Activated CD4-positive, alpha-beta memory T cell treated with anti-CD3 and anti-CD28 coated beads for 36 hours (primary cell): ENCODE results near the gene TTLL6. TPM values are rescaled to one million over a fixed set of nuclear protein-coding genes. Genes with fewer than 3 reads are reported as not detected.

Experiments
- CTCF ChIA-PET: fragments of 350-600 bp; sonication (Branson Sonifier 250); formaldehyde crosslinking; loops from one replicate; lab custom pipeline; 2021; ENCODE audit warnings: antibody characterized with exemption, inconsistent platforms; lab: Charles Lee
- POLR2A ChIA-PET: fragments of 350-600 bp; sonication (Branson Sonifier 250); formaldehyde crosslinking; loops from one replicate; lab custom pipeline; 2021; ENCODE audit warnings: antibody characterized with exemption; lab: Charles Lee
- DNase-seq: peaks from one replicate; pipeline ENCODE4 v3.0.0-alpha.2; 2020
- H3K27ac Mint-ChIP-seq: one replicate; pipeline ENCODE4 v1.8.0; 2021; ENCODE audit warnings: mixed read lengths
- H3K27me3 Mint-ChIP-seq: one replicate; pipeline ENCODE4 v1.8.0; 2021; ENCODE audit warnings: mixed read lengths
- H3K36me3 Mint-ChIP-seq: one replicate; pipeline ENCODE4 v1.8.0; 2021; ENCODE audit warnings: mixed read lengths
- H3K4me1 Mint-ChIP-seq: one replicate; pipeline ENCODE4 v1.8.0; 2021; ENCODE audit warnings: low read depth, mixed read lengths
- H3K4me3 Mint-ChIP-seq: one replicate; pipeline ENCODE4 v1.8.0; 2021; ENCODE audit warnings: mild to moderate bottlenecking, mixed read lengths
- H3K9me3 Mint-ChIP-seq: one replicate; pipeline ENCODE4 v1.8.0; 2021; ENCODE audit warnings: mixed read lengths
- intact Hi-C: fragments of 100-400 bp; cut with micrococcal nuclease; formaldehyde crosslinking; loops from one replicate; pipeline ENCODE4 v1.15.1; 2023
- total RNA-seq, 2 experiments: library from RNA; stranded (reverse); gene quantifications; one replicate each; pipeline ENCODE4 v1.2.3, GENCODE V29; 2021

TTLL6 gene
- total RNA-seq, 2 experiments from 2014 or later = not detected

DNA sequence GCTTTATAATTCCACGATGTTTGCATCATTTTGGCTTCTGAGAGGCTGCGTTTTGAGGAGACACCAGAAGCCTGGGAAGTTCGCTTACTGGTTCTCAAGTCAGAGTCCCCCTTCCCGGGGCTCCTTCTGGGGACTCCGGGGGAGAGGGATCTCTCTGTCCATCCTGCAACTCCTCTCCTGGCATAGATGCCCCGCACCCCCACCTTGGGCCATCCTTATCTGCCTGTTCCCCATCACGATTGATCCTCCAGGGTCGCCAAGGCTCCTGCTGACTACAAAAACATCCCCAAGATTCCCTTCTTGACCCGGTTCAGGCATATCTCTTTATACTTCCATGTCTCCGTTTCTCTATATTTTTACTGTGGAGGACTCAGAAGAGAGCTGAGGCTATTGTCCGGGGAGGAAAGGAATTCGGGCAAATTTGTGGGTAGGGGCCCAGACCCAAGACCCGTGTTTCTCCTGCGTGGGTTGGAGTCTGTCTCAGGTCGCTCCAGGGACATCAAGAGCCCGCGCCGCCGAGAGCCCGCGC is 70.0 kb downstream of the TTLL6 start:
- H3K9me3 Mint-ChIP-seq = no peaks in the 10 kb centered on the region
- POLR2A ChIA-PET = no interaction called here
- H3K4me3 Mint-ChIP-seq = no peak overlapping the region
- H3K4me1 Mint-ChIP-seq = peaks cover 2% of the 10 kb centered on the region
- peaks cover 76% of the 10 kb centered on the region for H3K27me3 Mint-ChIP-seq
- CTCF ChIA-PET = no interaction called here
- no peak for DNase-seq
- intact Hi-C loops = no loop called here
- no peak overlapping the region for H3K27ac Mint-ChIP-seq
- H3K36me3 Mint-ChIP-seq = no peaks in the 10 kb centered on the region

DNA sequence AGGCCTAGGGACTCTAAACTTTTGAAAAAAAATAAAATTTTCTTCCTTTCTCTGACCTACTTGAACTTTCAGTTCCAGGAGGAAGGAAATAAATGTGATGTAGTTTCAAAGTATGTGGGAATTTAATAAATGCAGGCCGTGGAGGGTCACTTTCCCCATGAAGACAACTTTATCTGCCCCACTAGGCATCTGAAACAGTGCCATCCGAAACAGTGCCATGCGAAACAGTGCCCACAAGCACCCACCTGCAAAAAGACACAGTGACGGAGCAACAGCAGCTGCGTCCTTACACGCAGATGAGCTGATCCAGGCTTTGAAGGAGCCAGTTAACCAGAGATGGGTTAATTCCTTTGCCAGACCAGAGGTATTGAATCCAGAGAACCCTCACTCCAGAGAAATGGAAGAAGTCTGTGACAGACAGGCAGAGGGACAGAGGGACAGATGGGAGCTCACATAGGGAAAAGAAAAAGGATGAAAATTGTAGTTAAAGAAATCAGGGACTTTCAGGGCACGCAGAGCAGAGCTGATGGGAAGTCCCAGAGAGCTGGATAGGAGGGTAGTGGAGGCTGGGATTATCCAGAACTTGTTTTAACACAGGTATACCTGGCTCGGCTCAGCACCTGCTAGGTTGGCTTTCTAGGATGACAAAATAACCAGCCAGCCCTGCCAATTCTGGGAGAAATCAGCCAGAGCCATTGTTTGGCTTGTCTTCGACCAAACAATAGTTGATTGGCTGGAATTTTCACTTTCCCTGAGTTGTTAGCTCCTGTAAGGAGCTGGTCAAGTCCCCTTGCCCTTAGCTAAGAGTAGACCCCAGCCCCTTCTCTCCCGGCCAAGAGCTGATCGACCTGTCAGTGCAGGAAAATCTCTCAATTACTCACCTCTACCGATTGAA is 71.4 kb downstream of the TTLL6 start:
- intact Hi-C loops = no loop called here
- H3K27me3 Mint-ChIP-seq = peaks cover 75% of the 10 kb centered on the region
- H3K36me3 Mint-ChIP-seq = no peaks in the 10 kb centered on the region
- no peak overlapping the region for H3K4me3 Mint-ChIP-seq
- H3K4me1 Mint-ChIP-seq = peaks cover 2% of the 10 kb centered on the region
- no peak overlapping the region for H3K27ac Mint-ChIP-seq
- no peaks in the 10 kb centered on the region for H3K9me3 Mint-ChIP-seq
- CTCF ChIA-PET = interaction anchor here (0.8 to 3.6 kb wide), 4 partner anchors 21 to 133 kb away, joined by 3 to 34 read pairs (median 6); partner anchors contain the start of genes PRAC1 and PRAC2
- DNase-seq = no peak
- POLR2A ChIA-PET = interaction anchor here (1.1 kb wide), 1 partner anchor 27 kb away, joined by 3 read pairs; no protein-coding TSS in a partner anchor

DNA sequence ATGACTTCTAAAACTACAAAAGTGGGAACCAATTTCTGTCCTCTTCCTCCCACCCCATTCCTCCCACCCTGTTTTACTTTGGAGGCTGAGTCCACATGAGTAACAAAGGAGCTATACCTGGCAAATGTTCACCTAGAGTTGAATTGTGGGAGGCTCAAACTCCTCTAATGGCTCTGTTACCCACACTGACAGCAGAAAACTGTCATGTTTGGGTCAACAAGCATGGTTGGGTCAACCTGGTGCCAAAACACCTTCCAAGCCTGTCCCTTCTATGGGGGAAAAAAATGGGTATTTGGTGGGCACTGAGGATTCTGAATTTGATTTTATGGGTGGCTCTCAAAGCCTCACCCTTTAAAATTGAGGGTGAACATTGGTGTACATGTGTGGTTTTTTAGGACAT is 76.5 kb downstream of the TTLL6 start:
- no peak for DNase-seq
- intact Hi-C loops = no loop called here
- Mint-ChIP-seq H3K4me3 (no peak overlapping the region), H3K4me1 (peaks cover 5% of the 10 kb centered on the region), H3K27me3 (peaks cover 81% of the 10 kb centered on the region), H3K36me3 (no peaks in the 10 kb centered on the region), H3K9me3 (no peaks in the 10 kb centered on the region), H3K27ac (no peak overlapping the region)
- POLR2A ChIA-PET = no interaction called here
- CTCF ChIA-PET = interaction anchor here (1.1 to 1.3 kb wide), 2 partner anchors 62 to 138 kb away, joined by 3 read pairs; no protein-coding TSS in a partner anchor

DNA sequence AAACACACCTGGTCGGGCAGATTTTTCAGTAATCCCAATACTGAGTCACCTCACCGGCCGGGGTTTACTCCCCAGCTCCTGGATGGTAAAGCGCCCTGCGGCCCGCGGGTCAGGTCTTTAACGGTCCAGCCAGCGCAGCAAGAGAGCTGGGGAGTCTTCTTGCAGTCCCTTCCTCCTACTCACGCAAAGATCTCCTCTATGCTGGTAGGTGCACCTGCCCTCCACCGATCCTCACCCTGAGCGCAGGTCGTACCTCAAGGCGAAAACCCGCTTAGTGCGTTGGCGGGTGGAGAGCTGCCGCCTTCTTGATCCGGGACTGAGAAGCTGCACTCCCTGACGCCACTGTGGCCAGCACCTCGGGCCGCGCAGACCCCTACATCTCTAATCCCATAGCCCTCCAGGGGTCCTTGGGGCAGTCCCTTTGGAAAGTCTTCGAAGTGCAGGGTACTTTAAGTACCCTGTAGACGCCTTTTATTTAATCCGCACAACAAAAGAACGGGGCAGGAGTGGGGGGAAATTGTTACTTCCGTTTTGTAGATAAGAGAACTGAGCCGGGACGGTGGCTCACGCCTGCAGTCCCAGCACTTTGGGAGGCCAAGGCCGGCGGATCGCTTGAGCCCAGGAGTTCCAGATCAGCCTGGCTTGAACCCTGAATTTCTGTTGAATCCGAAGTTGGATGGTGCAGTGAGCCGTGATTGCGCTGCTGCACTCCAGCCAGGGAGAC is 78.1 kb downstream of the TTLL6 start:
- peaks cover 89% of the 10 kb centered on the region for H3K27me3 Mint-ChIP-seq
- no peak overlapping the region for H3K27ac Mint-ChIP-seq
- POLR2A ChIA-PET = no interaction called here
- peaks cover 8% of the 10 kb centered on the region for H3K4me1 Mint-ChIP-seq
- intact Hi-C loops = no loop called here
- H3K4me3 Mint-ChIP-seq = peak overlapping the region; percentile 29
- H3K9me3 Mint-ChIP-seq = no peaks in the 10 kb centered on the region
- no peaks in the 10 kb centered on the region for H3K36me3 Mint-ChIP-seq
- DNase-seq = no peak
- CTCF ChIA-PET = interaction anchor here (0.6 to 2.5 kb wide), 7 partner anchors 13 to 1257 kb away, joined by 3 to 8 read pairs (median 6); no protein-coding TSS in a partner anchor

DNA sequence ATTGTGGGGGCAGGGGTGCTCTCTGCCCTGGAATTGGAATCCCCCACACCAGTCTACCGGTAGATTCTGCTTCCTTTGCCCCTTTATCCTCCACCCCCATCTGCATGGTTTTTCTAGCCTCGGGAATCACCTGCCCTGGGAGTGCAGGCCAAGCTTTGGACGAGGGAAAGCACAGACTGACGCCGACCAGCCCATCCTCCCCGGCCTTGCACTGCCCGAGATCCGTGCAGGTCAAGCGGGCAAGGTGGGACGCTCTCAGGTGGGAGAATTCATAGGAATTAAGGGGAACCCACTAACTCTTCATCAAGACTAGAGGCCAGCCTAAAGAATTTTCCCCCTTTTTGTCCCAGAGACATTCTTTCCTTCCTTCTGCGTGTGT is 78.6 kb downstream of the TTLL6 start:
- DNase-seq = no peak
- no peaks in the 10 kb centered on the region for H3K36me3 Mint-ChIP-seq
- peaks cover 89% of the 10 kb centered on the region for H3K27me3 Mint-ChIP-seq
- CTCF ChIA-PET = interaction anchor here (0.6 to 2.5 kb wide), 9 partner anchors 13 to 1258 kb away, joined by 3 to 10 read pairs (median 7); no protein-coding TSS in a partner anchor
- intact Hi-C loops = no loop called here
- no peak overlapping the region for H3K27ac Mint-ChIP-seq
- peaks cover 14% of the 10 kb centered on the region for H3K4me1 Mint-ChIP-seq
- H3K9me3 Mint-ChIP-seq = no peaks in the 10 kb centered on the region
- no peak overlapping the region for H3K4me3 Mint-ChIP-seq
- POLR2A ChIA-PET = no interaction called here

DNA sequence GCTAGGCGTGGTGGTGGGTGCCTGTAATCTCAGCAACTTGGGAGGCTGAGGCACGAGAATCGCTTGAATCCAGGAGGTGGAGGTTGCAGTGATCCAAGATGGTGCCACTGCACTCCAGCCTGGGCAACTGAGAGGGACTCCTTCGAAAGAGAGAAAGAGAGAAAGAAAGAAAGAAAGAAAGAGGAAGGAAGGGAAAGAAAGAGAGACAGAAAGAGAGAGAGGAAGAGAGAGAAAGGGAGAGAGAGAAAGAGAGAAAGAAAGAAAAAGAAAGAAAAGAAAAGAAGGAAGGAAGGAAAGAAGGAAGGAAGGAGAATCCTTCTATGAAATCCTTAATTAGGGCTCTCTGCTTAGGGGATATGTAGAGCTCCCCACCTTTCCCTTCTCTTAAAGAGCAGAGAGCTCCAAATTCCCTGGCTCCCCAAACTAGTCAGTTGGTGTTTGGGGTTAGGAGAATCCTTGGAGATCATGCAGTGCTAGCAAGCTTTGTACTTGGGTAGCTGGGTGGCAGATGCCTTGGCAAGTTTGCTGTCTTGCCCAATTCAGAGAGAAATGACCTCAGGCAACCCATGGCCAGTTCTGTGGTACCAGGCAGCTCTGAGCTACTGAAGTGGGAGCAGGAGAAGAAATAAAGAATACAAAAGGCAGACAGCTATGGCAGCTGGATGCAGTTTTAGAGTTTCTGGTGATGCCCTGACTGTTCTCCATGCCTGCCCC is 79.5 kb downstream of the TTLL6 start:
- Mint-ChIP-seq H3K9me3 (no peaks in the 10 kb centered on the region), H3K27me3 (peaks cover 86% of the 10 kb centered on the region), H3K36me3 (no peaks in the 10 kb centered on the region), H3K4me1 (peaks cover 20% of the 10 kb centered on the region), H3K4me3 (no peak overlapping the region), H3K27ac (no peak overlapping the region)
- intact Hi-C loops = no loop called here
- POLR2A ChIA-PET = no interaction called here
- no peak for DNase-seq
- CTCF ChIA-PET = interaction anchor here (1.2 to 2.5 kb wide), 7 partner anchors 12 to 119 kb away, joined by 3 to 10 read pairs (median 7); no protein-coding TSS in a partner anchor

DNA sequence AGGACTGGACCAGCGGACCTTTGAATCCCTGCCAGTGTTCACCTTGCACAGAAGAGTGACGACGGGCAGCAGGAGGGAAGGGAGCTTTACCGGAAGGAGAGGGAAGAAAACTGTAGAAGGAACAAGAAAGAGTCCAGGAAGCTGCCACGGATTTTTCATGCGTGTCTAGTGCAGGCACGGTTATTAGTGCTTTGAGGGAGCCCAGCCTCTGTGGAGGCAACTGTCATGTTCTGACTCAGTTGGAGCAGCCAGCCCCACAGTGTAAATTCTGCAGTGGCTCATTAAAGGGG is 82.0 kb downstream of the TTLL6 start:
- intact Hi-C loops = no loop called here
- H3K27ac Mint-ChIP-seq = no peak overlapping the region
- no peak overlapping the region for H3K4me3 Mint-ChIP-seq
- no peak for DNase-seq
- ChIA-PET POLR2A (no interaction called here), CTCF (interaction anchor here (0.7 to 3.2 kb wide), 2 partner anchors 11 to 57 kb away, joined by 4 to 24 read pairs; no protein-coding TSS in a partner anchor)
- H3K36me3 Mint-ChIP-seq = no peaks in the 10 kb centered on the region
- H3K9me3 Mint-ChIP-seq = no peaks in the 10 kb centered on the region
- H3K4me1 Mint-ChIP-seq = peaks cover 20% of the 10 kb centered on the region
- peaks cover 88% of the 10 kb centered on the region for H3K27me3 Mint-ChIP-seq

DNA sequence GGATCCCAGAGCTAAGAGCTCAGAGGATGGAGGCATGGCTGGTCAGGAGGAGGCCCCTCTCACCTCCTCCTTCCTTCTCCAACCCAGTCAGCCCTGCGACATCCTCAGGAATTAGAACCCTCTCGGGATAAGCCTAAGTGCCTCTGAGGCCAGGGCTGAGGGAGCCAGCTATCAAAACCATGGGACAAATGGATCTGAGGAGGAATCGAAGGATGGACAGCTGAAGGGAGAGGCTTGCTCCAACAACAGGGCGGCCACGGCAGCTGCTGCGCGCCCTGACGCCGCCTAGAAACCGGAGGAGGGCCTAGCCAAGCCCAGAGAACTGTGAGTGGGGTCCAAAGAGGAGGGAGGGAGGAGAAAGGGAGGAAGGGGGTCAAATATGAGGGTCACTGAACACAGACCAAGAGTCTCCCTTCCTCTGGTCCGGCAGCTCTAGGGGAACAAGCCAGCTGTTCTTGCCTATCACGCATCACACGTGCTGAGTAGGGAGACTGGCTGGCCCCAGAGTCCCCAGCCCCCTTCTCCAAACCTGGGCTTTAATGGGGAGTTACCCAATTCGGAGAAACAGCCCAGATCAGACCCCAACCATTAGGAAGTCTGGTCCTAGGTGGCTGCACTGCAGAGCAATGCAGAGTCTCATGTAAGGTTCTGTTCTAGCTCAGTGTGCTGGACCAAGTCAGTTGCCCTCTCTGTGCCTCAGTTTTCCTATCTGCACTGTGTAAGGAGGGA is 82.5 kb downstream of the TTLL6 start:
- H3K9me3 Mint-ChIP-seq = no peaks in the 10 kb centered on the region
- H3K27me3 Mint-ChIP-seq = peaks cover 88% of the 10 kb centered on the region
- peaks cover 20% of the 10 kb centered on the region for H3K4me1 Mint-ChIP-seq
- H3K36me3 Mint-ChIP-seq = no peaks in the 10 kb centered on the region
- ChIA-PET POLR2A (no interaction called here), CTCF (interaction anchor here (0.7 to 3.2 kb wide), 2 partner anchors 10 to 56 kb away, joined by 3 to 24 read pairs; no protein-coding TSS in a partner anchor)
- H3K27ac Mint-ChIP-seq = no peak overlapping the region
- no peak overlapping the region for H3K4me3 Mint-ChIP-seq
- intact Hi-C loops = no loop called here
- DNase-seq = no peak

DNA sequence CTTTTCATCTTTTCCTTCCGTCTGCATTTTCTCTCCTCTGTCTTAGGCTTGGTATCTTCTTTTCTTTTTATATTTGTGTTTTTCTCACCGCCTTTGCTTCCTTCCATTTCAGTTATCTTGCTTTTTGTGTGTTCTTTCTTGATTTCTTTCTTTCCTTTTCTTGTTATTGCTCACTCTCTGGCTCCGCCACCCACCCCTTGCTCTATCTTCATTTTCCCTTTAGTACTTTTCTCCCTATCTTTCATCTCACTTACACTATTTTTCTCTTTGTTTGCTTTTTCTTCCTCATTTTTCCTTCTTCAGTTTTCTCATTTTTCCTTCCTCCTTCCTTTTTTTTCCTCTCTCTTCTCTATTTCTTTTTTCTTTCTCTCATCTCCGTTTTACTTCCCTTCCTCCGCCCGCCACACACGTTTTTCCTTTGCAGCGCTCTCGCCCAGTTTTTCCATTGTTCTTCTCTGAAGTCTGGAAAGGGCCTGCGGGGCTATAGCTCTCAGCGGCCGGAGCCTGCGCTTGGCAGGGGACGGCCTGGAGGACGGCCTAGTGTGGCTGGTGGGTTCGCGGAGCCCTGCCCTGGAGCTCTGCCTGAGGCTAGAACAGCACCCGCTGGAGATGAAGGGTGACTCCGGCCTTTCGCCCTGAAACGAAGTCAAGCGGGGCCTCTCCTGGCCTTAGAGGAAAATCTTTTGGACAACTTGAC is 83.2 kb downstream of the TTLL6 start:
- Mint-ChIP-seq H3K27ac (no peak overlapping the region), H3K4me1 (peaks cover 16% of the 10 kb centered on the region), H3K4me3 (no peak overlapping the region), H3K9me3 (no peaks in the 10 kb centered on the region), H3K27me3 (peaks cover 88% of the 10 kb centered on the region), H3K36me3 (no peaks in the 10 kb centered on the region)
- CTCF ChIA-PET = interaction anchor here (0.7 to 3.2 kb wide), 2 partner anchors 10 to 55 kb away, joined by 3 to 24 read pairs; no protein-coding TSS in a partner anchor
- DNase-seq = no peak
- POLR2A ChIA-PET = no interaction called here
- intact Hi-C loops = no loop called here

DNA sequence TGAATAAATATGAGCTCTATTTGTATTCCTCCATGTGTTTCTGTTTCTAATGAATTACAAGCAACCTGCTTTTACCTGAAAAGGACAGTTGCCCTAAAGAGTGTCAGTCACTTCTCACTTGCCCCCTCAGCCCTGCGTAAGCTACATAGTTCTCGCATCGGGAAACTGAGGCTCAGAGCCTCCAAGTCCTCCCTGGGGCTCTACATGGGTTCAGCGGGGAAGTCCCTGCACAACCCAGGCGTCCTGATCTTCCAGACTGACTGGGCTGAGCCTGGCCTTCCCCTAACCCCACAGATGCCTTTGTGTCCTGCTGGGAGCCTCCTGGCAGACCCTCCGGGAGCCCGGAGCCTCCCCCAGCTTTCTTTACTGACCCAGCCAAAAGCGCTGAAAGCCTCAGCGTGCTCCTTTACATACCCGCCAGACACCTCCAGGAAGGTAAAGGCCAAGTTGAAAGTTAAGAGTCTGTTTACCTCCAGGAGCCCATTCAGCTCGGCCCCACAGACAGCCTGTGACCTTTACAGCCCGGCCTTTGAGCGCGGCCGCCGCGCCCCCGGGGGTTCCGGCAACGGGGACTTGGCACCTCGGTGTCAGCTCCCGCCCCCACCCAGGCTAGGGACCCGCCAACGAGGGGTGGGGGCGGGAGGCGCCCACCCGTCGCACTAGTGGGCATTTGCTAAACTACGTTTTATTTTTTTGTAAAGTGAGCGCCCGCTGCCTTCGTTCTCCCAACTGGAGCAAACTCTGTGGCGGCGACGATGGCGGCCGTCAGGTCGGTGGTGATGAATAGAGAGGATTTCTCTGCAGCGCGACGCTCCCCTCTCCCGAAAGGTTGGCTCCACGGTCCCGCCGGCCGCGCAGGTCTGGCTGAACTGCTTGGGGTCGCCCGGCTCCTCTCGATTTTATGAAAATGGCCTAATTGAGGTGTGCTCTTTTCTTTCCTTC is 84.1 kb downstream of the TTLL6 start:
- intact Hi-C loops = no loop called here

More for the DNA sequence above, 84.1 kb downstream of the TTLL6 start:
- POLR2A ChIA-PET = no interaction called here
- Mint-ChIP-seq H3K4me1 (peaks cover 23% of the 10 kb centered on the region), H3K27ac (no peak overlapping the region), H3K36me3 (no peaks in the 10 kb centered on the region), H3K27me3 (peaks cover 86% of the 10 kb centered on the region), H3K4me3 (no peak overlapping the region), H3K9me3 (no peaks in the 10 kb centered on the region)
- CTCF ChIA-PET = interaction anchor here (0.8 to 1.2 kb wide), 2 partner anchors 9 to 152 kb away, joined by 3 to 4 read pairs; no protein-coding TSS in a partner anchor
- no peak for DNase-seq
